ENCODE data around the gene DLG1.
"Not testable (repeated sequence)": the region's sequence is repeated elsewhere in the genome, so short reads cannot be mapped to it uniquely, and the experiment has no call there.

GRCh38 chr3:197211698-197212097 is 86.7 kb downstream of the DLG1 start:
- TF ChIP-seq CTCF, EZH2 (IDR thresholded peaks at IDR 0.05): not testable (repeated sequence)

All from neural progenitor cell (in vitro differentiated cells).